HG02973 (cell line): ENCODE measurements around the gene ITCH.
"Not testable (repeated sequence)": the region's sequence is repeated elsewhere in the genome, so short reads cannot be mapped to it uniquely, and the experiment has no call there.

ENCODE experiments used
- ATAC-seq: cut with Tn5 transposase; IDR thresholded peaks from one replicate; pipeline ENCODE4 v1.9.1; 2021; ENCODE audit warnings: moderate library complexity; ENCODE audit not compliant: unreplicated experiment

The ITCH gene

DNA sequence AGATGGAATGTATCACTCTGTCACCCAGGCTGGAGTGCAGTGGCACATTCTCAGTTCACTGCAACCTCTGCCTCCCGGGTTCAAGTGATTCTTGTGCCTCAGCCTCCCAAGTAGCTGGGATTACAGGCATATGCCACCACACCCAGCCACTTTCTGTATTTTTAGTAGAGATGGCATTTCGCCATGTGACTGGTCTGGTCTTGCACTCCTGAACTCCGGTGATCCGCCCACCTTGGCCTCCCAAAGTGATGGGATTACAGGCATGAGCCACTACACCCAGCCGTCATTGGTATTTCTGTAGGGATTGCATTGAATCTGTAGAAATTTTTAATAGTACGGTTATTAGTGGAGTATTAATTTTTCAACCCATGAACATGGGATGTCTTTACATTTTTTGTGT, 134.5 kb downstream of the ITCH start:
- not testable (repeated sequence) for ATAC-seq

DNA sequence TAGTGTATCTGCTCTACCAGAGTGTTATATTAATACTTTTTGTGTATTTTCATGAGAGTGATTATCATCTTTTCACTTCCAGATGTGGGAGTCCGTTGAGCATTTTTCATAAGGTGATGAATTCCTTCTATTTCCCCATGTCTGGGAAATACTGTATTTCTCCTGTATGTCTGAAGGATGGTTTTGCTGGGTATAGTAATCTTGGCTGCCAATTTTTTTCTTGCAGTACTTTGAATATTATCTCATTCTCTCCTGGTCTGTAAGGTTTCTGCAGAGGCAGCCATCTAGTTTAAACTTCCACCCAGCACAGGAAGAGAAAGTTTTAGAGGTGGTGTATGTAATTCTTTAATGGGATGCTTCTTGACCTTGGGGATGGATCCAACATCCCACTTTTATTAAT, 137.8 kb downstream of the ITCH start:
- no peak for ATAC-seq

DNA sequence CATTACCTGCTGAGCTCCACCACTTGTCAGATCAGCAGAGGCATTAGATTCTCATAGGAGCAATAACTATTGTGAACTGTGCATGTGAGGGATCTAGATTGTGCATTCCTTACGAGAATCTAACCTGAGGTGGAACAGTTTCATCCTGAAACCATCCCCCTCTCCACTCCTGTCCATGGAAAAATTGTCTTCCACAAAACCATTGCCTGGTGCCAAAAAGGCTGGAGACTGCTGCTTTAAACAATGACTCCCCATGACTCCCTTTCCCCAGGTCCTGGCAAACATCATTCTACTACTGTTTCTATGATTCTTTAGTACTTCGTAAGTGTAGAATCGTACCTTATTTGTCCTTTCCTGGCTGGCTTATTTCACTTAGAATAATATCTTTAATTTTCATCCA, 143.4 kb downstream of the ITCH start:
- no peak for ATAC-seq

GRCh38 chr20:34507702-34508413, 144.8 kb downstream of the ITCH start:
- no peak for ATAC-seq

DNA sequence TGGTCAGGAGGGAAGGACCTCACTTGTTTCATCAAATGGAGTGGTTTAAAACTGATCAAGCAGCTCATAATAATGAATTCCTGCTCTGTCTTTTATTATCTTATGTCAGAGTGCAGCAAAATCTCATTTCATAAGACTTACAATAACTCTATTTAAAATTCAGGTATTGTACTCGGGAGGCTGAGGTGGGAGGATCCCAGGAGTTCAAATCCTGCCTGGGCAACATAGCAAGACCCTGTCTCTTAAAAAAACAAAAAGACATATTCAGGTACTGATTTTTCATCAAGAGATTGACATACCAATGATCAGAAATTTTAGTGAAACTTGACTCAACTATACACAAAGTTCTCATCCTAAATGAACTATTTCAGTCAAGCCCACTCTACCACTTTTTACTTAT, 147.5 kb downstream of the ITCH start:
- ATAC-seq: no peak

DNA sequence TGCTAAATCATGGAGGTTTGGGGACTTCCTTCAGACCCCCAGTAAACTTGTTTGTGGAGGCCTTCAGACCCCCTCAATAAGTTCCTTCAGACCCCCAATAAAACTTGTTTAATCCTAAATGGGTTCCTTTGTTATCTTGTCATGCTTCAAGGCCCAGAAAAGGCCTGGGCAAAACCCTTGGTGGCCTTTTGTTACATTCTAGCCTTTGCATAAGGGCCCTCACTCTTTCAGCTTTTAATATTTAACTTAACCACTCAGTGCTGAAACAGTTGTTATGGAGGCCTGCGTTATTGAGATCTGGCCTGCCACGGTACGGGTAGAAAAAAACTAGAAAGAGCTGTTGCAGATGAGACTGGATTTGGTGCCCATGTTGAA, 148.8 kb downstream of the ITCH start:
- no peak for ATAC-seq

- ATAC-seq: no peak
These were observed 149.3 kb downstream of the ITCH start for GRCh38 chr20:34512266-34512954.

DNA sequence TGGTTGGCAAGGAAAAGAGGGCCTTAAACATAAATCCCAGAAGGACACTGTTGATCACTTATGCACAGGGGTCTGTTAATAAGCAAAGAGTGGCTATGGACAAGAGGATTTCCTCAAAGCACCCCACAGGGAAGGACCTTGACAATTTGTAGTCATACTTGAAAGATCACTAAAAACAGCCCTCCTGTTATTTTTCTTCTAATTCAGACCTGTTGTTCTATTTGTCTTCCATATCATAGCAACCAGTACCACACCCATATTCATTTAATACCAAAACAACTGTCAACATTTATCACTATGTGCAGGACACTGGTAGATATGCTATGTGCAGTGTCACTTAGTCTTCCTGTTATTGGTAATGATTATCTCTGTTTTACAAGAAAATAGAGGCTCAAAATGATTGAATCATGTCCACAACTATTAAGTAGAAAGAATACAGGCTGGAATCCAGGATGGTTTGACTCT, 149.9 kb downstream of the ITCH start:
- ATAC-seq: no peak

DNA sequence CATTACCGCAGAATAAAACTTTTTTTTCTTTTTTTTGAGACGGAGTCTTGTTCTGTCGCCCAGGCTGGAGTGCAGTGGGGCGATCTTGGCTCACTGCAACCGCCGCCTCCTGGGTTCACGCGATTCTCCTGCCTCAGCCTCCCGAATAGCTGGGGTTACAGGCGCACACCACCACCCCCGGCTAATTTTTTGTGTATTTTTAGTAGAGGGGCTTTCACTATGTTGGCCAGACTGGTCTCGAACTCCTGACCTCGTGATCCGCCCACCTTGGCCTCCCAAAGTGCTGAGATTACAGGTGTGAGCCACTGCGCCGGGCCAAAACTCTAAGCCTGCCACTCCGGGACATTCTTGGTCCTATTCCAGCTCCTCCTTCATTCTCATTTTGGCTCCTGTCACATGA, 151.0 kb downstream of the ITCH start:
- ATAC-seq: not testable (repeated sequence)

GRCh38 chr20:34514897-34515483, 151.9 kb downstream of the ITCH start:
- ATAC-seq: no peak

DNA sequence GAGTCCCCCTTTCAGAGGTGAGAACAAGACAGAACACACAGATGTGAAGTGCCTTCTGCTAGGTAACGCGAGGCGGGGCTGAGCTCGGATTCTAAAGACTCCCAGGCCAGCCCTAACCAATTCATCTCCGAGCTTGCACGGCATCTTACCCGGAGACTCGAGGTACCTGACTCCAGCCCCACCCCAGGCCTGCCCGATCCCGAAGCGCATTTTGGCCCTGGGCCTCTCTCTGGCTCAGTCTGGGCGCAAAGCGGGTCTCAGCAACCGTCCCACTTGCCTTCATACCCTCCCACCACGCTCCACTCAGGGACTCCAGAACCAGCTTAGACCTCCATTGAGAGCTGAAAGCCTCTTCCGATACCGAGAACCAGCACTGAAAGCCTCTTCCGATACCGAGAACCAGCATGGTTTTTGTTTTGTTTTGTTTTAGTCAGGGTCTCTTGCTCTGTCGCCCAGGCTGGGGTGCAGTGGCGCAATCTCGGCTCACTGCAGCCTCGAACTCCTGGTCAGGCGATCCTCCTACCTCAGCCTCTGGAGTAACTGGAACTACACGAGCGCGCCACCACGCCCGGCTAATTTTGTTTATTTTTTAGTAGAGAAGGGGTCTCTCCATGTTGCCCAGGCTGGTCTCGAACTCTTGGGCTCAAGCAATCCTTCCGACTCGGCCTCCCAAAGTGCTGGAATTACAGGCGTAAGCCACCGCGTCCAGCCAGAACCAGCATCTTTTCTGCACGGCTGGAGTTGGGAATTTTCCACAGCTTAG, 152.6 kb downstream of the ITCH start:
- peak; percentile 43 for ATAC-seq

- peak; percentile 59 for ATAC-seq
These were observed 153.4 kb downstream of the ITCH start, which contains the start of gene DYNLRB1 for GRCh38 chr20:34516247-34517113. Gene DYNLRB1 (plus strand): TSS chr20:34516422. CDS start chr20:34516459, 37 bp downstream.

- ATAC-seq: no peak
These were observed 154.0 kb downstream of the ITCH start for GRCh38 chr20:34517114-34517505.

DNA sequence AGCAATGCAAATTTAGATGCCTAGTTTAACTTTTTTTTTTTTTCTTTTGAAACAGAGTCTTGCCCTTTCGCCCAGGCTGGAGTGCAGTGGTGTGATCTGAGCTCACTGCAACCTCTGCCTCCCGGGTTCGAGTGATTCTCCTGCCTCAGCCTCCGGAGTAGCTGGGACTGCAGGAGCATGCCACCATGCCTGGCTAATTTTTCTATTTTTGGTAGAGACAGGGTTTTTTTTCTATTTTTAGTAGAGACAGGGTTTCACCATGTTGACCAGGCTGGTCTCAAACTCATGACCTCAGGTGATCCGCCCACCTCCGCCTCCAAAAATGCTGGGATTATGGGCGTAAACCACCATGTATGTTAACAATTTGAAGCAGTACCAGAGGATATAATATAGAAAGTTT, 155.8 kb downstream of the ITCH start:
- not testable (repeated sequence) for ATAC-seq

DNA sequence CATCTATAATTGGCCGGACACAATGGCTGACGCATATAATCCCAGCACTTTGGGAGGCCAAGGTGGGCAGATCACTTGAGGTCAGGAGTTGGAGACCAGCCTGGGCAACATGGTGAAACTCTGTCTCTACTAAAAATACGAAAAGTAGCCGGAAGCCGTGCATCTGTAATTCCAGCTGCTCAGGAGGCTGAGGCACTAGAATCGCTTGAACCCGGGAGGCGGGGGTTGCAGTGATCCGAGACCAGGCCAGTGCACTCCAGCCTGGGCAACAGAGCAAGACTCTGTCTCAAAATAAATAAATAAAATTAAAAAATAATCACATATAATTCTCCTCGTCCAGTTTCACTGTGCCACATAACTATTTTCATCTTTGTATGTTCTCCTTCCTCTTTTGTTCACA, 156.8 kb downstream of the ITCH start:
- not testable (repeated sequence) for ATAC-seq

DNA sequence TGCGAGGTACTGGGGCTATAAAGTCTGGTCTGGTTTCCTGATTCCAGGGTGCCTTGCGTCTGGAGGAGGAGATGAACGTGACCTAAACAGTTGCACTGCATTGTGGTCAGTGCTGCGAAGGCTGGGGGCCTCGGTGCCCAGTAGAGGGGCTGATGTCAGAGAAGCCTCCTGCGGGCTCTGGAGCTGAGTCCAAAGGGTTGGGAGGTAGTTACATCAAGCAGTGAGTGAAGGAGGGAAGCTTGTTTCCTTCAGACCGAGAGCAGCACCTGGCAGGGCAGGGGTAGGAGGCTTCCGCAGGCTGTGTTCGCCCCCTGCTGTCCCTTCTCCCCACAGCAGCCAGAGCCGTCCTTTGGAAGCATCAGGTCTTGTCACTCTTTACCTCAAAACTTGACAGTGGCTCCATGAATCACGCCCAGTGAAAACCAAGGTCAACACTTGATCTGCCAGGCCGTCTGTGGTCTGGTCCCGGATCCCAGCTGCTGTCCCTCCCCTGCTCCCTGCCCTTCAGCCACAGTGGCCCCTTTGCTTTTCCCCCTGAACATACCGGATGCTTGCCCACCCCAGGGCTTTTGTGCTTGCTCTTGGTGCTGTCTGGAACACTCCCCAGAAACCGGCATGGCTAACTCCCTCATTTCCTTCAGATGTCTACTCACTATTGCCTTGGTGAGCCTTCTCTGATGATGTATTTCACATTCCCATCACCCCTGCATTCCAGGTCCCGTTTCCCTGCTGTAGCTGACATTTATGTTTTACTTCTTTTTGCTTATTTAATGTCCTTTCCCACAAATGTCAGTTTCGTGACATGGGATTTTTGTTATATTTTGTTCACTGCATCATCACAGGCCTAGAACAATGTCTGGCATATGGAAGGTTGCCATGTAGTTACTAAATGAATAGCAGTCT, 160.1 kb downstream of the ITCH start:
- no peak for ATAC-seq

DNA sequence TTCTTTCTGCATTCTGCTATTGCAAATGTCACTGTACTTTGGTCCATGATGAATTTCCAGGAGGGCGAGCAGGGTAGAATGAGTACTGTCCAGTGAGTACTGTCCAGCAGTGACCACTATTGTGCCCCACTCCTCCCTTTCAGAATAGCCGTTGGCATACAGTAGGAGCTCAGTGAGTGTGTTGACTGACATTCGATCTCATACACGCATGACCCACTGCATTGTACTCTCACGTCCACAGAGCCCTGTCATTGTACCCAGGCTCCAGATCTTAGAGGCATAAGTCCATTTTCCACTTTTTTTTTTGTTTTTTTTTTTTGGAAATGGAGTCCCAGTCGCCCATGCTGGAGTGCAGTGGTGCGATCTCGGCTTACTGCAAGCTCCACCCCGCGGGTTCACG, 161.4 kb downstream of the ITCH start:
- no peak for ATAC-seq

- no peak for ATAC-seq
These were observed 162.3 kb downstream of the ITCH start for GRCh38 chr20:34525342-34525708.

GRCh38 chr20:34525709-34526416, 162.8 kb downstream of the ITCH start:
- ATAC-seq: no peak
